GM21786 (cell line): Measurements from ENCODE around the gene ZNF410.
"Not testable (repeated sequence)": the region's sequence is repeated elsewhere in the genome, so short reads cannot be mapped to it uniquely, and the experiment has no call there.

Experiments used
- ATAC-seq: cut with Tn5 transposase; IDR thresholded peaks from one replicate; pipeline ENCODE4 v1.9.1; 2021; ENCODE audit not compliant: unreplicated experiment

ZNF410 gene

DNA sequence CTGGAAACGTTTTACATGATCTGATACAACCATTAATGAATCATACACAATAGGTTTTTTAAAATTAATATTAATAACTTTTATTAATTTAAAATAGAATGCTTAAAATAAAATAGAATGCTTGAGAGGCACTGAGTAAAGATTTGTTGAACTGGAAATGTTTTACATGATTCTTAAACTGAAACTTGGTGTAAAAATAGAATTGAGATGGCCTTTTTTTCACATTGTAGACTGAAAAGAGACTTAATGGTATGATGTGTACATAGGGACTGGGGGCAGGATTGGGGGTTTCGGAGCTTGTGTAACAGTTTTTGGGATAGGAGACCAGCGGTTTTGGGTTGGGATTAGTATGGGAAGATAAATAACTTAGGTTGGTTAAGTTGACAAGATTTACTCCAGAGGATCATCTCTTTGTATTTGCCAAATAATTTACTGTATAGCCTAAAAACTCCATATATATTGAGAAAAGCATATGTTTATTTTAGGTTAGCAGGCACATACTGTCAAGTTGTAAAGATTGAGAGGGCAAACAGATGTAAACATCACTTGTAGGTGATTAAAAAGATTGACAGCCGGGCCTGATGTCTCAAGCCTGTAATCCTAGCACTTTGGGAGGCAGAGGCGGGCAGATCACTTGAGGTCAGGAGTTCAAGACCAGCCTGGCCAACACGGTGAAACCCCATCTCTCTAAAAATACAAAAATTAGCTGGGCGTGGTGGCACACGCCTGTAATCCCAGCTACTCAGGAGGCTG, 2.0 kb upstream of the ZNF410 start:
- ATAC-seq, result no peak

- no peak for ATAC-seq
Measured at GRCh38 chr14:73887318-73887616, 608 bp downstream of the ZNF410 start.

DNA sequence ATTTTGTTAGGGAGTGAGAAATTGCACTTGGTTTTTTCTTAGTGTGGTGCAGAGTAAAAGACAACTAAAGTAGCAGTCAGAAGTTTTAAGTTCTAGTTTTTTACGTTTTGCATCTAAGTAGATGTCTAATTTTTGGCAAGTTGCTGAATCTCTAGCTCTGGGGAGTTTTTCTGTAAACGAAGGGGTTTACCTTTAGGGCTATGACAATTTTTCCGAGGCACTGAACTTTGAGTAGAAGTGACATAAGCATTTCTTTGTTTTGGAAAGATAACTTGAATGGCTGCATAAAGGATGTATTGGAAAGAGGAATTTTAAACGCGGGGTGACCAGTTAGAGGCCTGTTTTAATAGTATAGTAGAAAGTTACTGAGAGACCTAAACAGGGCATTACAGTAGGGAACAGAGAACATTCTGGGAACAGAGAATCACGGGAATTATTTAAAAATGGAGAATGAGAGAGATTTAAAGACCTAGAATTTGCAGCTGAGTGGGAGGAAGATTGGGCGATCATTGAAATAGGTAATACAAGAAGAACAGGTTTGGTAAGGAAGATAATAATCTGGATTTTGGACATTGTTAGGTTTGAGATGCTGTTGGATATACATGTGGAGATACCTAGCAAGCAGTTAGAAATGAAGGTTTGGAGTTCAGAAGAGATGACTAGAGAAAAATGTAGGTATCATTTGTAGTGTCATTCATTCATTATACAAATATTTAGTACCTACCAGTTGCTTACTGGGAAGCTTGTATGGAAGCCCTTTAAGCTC, 1.2 kb downstream of the ZNF410 start:
- ATAC-seq, result no peak

- no peak for ATAC-seq
Measured at GRCh38 chr14:73888460-73888725, 1.7 kb downstream of the ZNF410 start.

DNA sequence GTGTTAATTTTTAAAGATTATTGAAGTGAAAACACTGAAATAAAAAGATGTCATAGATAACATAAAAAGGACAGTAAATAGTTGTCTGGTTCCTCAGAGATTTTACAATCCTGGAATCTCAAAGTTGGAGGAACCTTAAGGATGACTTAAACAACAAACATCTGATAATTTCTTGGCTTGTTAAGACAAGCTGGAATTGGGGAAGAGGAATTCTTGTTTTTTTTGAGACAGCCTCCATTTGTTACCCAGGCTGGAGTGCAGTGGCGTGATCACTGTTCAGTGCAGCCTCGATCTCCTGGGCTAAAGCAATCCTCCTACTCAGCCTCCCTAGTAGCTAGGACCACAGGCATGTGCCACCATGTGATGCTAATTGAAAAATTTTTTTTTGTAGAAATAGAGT, 2.3 kb downstream of the ZNF410 start:
- ATAC-seq, result no peak

- no peak for ATAC-seq
Measured at GRCh38 chr14:73889376-73889775, 2.7 kb downstream of the ZNF410 start.

DNA sequence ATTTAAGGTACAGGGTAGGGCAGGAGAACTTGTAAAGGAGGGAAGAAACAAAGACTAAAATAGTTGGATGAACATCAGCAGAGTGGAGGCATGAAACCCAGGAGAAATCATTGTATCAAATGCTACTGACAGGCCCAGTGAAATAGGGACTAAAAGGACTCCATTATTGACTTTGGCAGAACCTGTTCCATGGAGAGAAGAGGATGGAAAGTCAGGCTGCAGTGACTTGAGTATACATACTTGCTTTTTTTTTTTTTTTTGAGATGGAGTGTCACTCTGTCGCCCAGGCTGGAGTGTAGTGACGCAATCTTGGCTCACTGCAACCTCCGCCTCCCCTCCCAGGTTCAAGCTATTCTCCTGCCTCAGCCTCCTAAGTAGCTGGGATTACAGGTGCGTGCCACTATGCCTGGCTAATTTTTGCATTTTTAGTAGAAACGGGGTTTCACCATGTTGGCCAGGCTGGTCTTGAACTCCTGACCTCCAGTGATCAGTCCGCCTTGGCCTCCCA, 7.6 kb downstream of the ZNF410 start:
- not testable (repeated sequence) for ATAC-seq

GRCh38 chr14:73895939-73896338, 9.3 kb downstream of the ZNF410 start:
- no peak for ATAC-seq

DNA sequence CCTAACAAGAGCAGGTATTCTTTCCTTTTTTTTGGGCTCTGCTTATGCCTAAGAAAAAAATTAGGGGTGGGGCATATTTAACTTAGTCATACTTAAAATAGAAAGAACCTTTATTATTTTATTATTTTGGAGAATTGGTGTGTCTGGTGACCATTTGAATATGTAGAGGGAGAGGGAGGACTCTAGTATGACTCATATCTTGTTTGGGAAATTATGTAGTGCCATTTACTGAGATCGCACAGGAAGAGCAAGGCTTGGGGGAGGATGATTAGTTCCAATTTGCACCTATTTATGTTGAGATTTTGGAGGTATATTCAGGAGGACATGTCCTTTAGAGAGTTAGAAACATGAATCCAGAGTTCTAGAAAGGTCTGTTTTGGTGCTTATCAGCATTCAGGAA, 9.9 kb downstream of the ZNF410 start:
- no peak for ATAC-seq

DNA sequence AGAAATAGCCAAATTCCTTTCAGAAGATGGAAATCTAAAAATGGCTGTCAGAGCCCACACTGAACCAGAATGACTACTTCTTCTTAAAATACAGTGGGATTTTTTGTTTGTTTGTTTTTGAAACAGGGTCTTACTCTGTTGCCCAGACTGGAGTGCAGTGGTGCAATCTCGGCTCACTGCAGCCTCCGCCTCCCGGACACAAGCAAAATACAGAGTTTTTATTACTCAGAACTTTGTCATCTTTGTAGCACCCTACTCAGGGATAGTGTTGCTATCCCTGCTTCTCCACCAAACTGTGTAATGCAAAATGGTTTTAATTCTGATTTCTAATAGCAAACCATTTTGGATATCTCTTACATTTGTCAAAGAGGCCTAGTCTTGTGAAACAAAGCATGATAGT, 16.4 kb downstream of the ZNF410 start:
- no peak for ATAC-seq

DNA sequence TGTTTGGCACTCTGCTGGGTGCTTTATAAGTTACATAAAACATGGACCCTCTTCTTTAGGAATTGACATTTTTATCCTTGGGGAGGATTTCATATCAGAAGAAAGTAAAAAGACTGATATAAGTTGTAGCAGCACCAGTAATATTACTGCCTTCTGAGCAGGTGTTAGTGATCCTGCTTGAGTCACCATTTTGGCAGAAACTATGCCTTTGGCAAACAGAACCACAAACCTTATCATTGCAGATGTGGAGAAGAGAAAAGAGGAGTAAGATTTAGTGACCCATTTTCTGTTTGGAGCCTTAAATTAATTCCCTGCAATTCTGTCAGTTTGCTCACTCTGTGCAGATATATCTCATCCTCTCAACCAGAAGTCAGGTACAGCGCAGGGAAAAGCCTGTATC, 23.0 kb downstream of the ZNF410 start:
- no peak for ATAC-seq

DNA sequence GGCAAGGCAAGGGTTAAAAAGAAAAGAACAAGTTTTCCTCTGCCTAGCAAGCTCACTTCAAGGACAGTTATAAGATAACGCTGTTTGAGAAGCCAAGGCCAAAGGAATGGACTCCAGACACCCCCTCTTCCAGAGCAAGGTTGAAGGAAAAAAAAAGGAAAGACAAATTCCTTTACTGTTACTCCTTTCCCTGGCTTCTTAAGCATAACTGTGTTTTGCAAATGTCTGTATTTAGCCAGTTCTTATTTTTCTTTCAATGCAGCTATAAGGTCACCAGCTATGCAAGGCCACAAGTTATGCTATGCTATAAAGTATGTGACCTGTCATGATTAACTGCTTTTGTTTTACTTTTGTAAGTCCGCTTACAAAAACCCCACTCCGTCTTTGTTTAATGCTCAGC, 26.6 kb downstream of the ZNF410 start:
- ATAC-seq, result no peak

GRCh38 chr14:73916324-73916723, 29.7 kb downstream of the ZNF410 start:
- ATAC-seq, result no peak

DNA sequence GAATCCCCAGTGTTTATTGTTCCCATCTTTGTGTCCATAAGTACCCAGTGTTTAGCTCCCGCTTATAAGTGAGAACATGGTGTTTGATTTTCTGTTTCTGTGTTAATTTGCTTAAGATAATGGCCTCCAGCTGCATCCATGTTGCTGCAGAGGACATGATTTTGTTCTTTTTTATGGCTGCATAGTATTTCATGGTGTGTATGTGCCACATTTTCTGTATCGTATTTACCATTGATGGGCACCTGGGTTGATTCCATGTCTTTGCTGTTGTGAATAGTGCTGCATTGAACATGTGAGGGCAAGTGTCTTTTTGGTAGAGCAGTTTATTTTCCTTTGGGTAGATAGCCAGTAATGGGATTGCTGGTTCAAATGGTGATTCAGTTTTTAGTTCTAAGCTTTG, 32.8 kb downstream of the ZNF410 start:
- not testable (repeated sequence) for ATAC-seq

DNA sequence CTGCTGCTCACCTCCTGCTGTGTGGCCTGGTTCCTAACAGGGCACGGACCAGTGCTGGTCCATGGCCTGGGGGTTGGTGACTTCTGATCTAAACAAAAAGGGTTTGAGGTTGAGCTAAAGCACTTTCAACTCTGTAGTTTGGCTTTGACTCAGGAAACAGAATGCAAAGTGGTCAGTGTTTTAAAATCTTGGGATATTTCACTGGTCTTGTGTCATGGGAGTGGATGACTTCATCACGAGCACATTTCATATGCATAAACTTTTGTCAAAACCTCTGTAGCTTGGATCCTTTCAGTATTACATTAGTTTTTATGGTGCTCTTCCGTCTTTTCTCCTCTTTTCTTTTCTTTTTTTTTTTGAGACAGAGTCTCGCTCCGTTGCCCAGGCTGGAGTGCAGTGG, 37.7 kb downstream of the ZNF410 start:
- no peak for ATAC-seq

DNA sequence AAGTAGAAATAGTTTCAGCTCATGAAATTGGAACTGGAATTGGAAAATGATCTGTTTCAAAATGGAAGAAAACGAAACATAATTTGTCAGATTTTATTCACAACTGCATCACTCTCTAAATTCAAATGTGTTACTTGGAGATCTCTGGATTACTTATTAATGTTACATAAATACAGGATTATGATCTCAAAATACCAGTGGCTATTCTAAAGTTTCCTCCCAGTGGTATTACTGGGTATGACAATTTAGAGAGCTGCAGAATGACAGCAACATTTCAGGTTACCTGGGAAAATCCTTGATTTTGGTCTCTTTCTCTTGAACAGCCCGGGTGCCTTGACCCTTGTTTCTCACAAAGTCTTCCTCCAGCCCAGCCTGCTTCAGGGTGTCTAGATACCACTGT, 49.0 kb downstream of the ZNF410 start:
- ATAC-seq, result no peak

- no peak for ATAC-seq
Measured at GRCh38 chr14:73936548-73936947, 49.9 kb downstream of the ZNF410 start.

GRCh38 chr14:73937012-73937411, 50.4 kb downstream of the ZNF410 start:
- no peak for ATAC-seq

DNA sequence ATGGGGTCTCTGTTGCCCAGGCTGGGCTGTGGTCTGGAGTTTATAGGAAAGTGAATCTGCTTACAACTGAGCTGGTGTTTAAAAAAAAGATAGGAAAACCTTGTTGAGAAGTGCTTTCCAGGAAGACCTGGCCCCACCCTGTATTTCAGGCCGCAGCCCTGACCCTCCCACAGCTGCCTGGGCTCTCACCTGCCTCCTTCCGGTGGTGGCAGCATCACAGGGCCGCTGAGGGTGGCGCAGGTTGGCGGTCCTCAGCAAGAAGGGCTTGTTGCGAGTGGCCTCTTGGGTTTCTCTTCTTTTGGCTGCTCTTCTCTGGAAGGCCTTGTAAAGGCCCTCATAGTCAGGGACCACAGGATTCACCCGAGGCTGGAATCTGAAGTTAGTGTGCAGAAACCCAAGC, 55.5 kb downstream of the ZNF410 start:
- no peak for ATAC-seq

DNA sequence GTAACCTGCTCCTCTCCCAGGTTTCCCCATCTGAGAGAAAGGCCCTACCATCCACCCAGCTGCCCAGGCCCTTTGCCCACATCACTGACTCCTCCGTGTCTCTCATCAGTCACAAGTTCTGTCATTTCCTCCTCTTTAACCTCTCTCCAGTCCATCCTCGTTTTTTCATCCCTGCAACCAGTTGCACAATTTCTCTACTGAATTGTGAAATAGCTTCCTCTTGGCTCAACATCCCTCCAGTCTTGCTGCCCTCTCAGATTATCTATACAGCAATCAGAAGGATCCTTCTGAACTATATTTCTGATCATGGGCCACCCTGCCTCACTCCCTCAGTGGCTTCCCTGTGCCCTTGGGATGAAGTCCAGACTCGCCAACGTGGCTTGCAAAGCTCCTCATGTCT, 56.4 kb downstream of the ZNF410 start:
- no peak for ATAC-seq

DNA sequence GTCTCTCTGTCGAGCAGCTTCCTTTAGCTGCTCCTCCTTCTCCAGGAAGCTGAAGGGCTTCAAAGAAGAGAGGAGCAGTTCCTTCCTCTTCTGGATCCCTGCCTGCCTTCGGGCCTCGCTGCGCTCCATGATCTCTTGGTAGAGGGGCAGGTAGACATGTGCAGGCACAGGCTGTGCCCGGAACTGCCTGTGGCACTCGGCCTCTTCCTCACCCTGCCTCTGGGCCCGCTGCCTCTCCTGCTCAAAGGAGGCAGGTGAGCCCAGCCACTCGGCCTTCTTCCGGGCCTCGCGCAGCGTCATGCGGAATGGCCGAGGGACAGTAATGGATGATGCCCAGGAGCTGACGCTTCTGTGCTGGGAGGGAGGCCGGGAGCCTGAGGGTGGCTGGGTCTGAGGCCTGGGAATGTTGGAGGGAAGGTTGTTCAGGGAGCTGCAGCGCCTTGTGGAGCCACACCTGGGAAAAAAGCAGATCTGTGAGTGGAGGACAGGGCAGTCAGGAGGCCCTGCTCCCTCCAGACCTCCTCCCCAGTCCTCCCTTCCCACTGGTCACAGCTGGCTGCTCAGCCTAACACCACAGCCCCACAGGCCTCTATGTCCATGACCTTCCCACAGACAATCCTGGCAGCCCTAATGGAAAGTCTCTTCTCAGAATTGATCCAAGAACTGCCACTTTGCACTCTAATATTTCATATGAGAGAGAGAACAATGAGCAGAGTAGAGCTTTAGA, 57.9 kb downstream of the ZNF410 start:
- no peak for ATAC-seq

DNA sequence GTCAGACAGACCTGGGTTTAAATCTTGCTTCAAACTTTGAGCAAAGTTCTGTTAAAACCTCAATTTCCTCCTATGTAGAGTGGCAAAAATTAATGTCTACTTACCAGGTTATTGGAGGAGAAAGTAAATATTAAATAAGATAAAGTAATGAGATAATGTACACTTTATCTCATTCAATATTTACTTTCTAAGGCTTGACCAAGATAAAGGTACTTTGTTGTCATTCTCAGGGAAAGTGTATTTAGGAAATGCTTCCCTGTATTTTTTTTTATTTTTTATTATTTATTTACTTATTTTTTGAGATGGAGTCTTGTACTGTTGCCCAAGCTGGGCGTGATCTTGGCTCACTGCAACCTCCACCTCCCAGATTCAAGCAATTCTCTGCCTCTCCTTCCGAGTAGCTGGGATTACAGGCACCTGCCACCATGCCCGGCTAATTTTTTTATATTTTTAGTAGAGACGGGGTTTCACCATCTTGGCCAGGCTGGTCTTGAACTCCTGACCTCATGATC, 58.6 kb downstream of the ZNF410 start:
- ATAC-seq, result no peak
